HepG2 (cell line): ENCODE measurements around the gene ABCG8.

Experiments
- POLR2A ChIP-seq, 2 experiments: IDR thresholded peaks; 2 replicates each; pipeline ENCODE4 v1.6.1; 2011; ENCODE audit warnings: low read depth in 2 of 2, low read length in 2 of 2, mild to moderate bottlenecking in 1 of 2, moderate library complexity in 1 of 2; ENCODE audit not compliant: insufficient read depth in 1 of 2
- RELA ChIP-seq: sonication (generic); formaldehyde crosslinking; IDR thresholded peaks from 2 replicates; pipeline ENCODE4 v1.4.0; 2020; ENCODE audit warnings: missing genetic modification reagents
- TF ChIP-seq, protein P1 (sequence below): IDR thresholded peaks from 2 replicates; pipeline ENCODE4 v1.6.1; 2016

GRCh38 chr2:43880952-43881351, 42.2 kb downstream of the ABCG8 start:
- TF ChIP-seq POLR2A (IDR thresholded peaks at IDR 0.05; ENCODE audit: insufficient read depth in 1 of 2, low read depth in 2 of 2, low read length in 2 of 2) = no peak
- TF ChIP-seq RELA (CRISPR knock-in tag) = no peak
- TF ChIP-seq, protein P1, sequence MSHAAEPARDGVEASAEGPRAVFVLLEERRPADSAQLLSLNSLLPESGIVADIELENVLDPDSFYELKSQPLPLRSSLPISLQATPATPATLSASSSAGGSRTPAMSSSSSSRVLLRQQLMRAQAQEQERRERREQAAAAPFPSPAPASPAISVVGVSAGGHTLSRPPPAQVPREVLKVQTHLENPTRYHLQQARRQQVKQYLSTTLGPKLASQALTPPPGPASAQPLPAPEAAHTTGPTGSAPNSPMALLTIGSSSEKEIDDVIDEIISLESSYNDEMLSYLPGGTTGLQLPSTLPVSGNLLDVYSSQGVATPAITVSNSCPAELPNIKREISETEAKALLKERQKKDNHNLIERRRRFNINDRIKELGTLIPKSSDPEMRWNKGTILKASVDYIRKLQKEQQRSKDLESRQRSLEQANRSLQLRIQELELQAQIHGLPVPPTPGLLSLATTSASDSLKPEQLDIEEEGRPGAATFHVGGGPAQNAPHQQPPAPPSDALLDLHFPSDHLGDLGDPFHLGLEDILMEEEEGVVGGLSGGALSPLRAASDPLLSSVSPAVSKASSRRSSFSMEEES = no peak
